Measurements from ENCODE around the gene H6PD.

DNA sequence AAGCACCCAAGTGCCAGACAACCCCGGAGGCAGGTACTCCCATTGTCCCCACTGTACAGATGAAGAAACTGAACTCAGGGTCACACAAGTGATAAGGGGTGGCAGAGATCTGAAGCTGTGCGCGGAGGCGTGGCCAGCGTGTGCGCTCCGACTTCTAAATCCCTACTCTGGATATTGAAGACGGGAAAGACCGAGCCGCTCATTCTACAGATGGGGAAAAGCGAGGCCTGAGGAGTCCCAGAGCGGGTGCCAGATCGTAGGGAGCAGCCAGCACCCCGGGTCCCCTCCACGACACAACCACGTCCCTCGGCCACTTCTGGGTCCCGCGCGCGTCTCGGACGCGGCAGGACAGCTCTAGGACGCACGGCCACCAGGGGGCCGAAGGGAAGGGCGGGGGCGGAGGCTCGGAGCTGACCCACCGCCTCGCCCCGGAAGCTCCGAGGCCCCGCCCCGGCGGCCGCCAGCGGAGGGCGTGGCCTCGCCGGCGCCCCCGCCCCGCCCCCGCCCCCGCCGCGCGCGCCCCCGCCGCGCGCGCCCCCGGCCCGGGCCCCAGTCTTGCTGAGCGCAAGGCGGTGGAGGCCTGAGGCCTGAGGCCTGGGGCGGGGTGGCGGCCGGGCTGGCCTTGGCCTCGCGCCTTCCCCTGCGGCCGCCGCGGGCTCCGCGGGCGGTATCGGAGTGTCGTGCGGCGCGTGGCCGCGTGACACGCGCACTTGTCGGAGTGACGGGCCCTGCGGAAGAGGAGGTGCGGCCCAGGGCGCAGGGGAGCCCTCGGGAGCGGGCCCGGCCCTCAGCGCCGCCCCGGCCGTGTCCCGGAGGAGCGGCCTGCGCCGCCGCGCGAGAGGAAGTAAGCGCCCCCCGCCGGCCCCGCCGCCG lies at the start of gene H6PD:
- TF ChIP-seq, protein P1, sequence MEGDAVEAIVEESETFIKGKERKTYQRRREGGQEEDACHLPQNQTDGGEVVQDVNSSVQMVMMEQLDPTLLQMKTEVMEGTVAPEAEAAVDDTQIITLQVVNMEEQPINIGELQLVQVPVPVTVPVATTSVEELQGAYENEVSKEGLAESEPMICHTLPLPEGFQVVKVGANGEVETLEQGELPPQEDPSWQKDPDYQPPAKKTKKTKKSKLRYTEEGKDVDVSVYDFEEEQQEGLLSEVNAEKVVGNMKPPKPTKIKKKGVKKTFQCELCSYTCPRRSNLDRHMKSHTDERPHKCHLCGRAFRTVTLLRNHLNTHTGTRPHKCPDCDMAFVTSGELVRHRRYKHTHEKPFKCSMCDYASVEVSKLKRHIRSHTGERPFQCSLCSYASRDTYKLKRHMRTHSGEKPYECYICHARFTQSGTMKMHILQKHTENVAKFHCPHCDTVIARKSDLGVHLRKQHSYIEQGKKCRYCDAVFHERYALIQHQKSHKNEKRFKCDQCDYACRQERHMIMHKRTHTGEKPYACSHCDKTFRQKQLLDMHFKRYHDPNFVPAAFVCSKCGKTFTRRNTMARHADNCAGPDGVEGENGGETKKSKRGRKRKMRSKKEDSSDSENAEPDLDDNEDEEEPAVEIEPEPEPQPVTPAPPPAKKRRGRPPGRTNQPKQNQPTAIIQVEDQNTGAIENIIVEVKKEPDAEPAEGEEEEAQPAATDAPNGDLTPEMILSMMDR (IDR thresholded peaks at IDR 0.05; ENCODE audit: low read depth, low read length) = peak; percentile 43
- no peak for TF ChIP-seq EZH2phosphoT487 (IDR thresholded peaks at IDR 0.05; ENCODE audit: low read depth)
